Measurements from ENCODE around the gene CLCN5. TPM values are rescaled to one million over a fixed set of nuclear protein-coding genes. Genes with fewer than 3 reads are reported as not detected.

The CLCN5 gene
- total RNA-seq, 5 donors from 2014 or later (not counting 1 experiment from before 2014, with no cell fraction given): 1.4 to 2.3 (median 2.2) TPM

DNA sequence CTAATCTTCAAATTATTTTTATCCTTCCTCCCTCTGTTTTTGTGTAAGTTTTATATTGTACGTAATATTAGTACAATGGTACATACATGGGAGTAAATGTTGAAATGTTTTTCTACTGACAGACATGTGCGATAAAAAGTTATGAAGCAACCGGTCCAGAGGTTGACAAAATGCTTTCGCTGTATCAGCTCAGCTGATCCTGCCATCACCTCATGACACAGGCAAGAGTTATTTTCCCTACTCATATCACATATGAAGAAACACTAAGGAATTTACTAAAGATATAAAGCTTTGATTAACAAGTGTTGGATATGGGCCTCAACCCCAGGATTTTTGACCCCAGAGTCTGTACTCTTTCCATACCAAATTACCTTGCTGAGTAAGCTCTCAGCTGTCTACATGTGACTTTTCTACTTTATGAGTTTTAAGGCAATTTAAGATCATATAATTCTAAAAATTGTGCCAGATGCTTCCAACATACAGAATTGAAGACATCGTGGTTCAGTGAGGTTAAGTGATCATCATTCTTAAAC is 50.0 kb downstream of the CLCN5 start:
- peaks cover 0 to 18% of the 10 kb centered on the region in 2 donors for H3K27me3 Mint-ChIP-seq
- H3K4me3 Mint-ChIP-seq: no peak overlapping the region
- H3K27ac ChIP-seq (ENCODE audit: low read length): no peak overlapping the region
- H3K4me3 ChIP-seq (ENCODE audit: control insufficient read depth in 1 of 2, extremely low read depth in 1 of 2, low read length in 1 of 2): no peak overlapping the region
- peaks cover 12% of the 10 kb centered on the region for H3K36me3 Mint-ChIP-seq
- no CpG with 5 or more reads among the region's 5 CpGs for WGBS (ENCODE audit: insufficient coverage)
- no peak overlapping the region for H3K27ac Mint-ChIP-seq
- H3K36me3 ChIP-seq (ENCODE audit: control insufficient read depth in 2 of 2, extremely low read depth in 1 of 2, insufficient read depth in 1 of 2, low read length in 1 of 2): no peaks in the 10 kb centered on the region
- ChIA-PET POLR2A (no interaction called here), CTCF (no interaction called here)
- H3K9me3 Mint-ChIP-seq: no peaks in the 10 kb centered on the region
- DNase-seq: no peak
- ATAC-seq (replicated peaks in 1 of 4): no peak
- no peaks in the 10 kb centered on the region for H3K9me3 ChIP-seq
- H3K4me1 ChIP-seq (ENCODE audit: control insufficient read depth in 1 of 2, extremely low read depth in 1 of 2, insufficient read depth in 2 of 2, low read length in 2 of 2): no peaks in the 10 kb centered on the region
- no peaks in the 10 kb centered on the region for H3K4me1 Mint-ChIP-seq
- no peaks in the 10 kb centered on the region for H3K27me3 ChIP-seq (replicated peaks in 1 of 2; ENCODE audit: control insufficient read depth in 2 of 2, extremely low read depth in 1 of 2, insufficient read depth in 2 of 2, low read length in 1 of 2)

DNA sequence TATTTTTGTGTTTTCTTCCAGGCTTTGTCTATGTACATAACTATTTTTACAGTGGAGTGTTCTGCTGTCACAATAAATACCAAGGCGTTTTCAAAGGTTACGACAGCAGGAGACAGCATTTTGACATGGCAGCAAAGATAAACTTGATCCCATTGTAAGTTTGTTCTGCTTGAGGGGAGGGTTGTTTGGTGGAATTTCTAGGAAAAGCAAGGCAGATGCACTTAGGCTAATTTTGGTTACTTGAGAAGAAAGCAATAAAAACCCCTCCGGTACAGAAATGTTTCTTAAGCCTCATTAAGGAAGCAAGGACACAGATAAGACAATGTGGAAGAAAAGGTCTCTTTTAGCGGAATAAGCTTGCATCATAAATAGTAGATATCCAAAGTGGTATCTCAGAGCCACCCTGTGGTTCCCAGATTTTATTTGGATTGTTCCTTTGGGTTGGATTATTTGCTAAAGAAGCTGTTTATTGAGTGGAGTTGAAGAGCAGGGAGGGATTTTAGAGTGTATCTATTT is 54.3 kb downstream of the CLCN5 start:
- Histone ChIP-seq H3K9me3 (no peaks in the 10 kb centered on the region), H3K27me3 (replicated peaks in 1 of 2; ENCODE audit: control insufficient read depth in 2 of 2, extremely low read depth in 1 of 2, insufficient read depth in 2 of 2, low read length in 1 of 2) (no peaks in the 10 kb centered on the region), H3K36me3 (ENCODE audit: control insufficient read depth in 2 of 2, extremely low read depth in 1 of 2, insufficient read depth in 1 of 2, low read length in 1 of 2) (no peaks in the 10 kb centered on the region), H3K4me1 (ENCODE audit: control insufficient read depth in 1 of 2, extremely low read depth in 1 of 2, insufficient read depth in 2 of 2, low read length in 2 of 2) (no peaks in the 10 kb centered on the region), H3K27ac (ENCODE audit: low read length) (no peak overlapping the region), H3K4me3 (ENCODE audit: control insufficient read depth in 1 of 2, extremely low read depth in 1 of 2, low read length in 1 of 2) (no peak overlapping the region)
- peaks cover 12% of the 10 kb centered on the region for H3K36me3 Mint-ChIP-seq
- no peak for DNase-seq
- no peak overlapping the region for H3K27ac Mint-ChIP-seq
- no peak for ATAC-seq (replicated peaks in 1 of 4)
- H3K4me1 Mint-ChIP-seq: no peaks in the 10 kb centered on the region
- WGBS (ENCODE audit: insufficient coverage): no CpG with 5 or more reads among the region's 4 CpGs
- CTCF ChIA-PET: no interaction called here
- POLR2A ChIA-PET: no interaction called here
- H3K4me3 Mint-ChIP-seq: no peak overlapping the region
- no peaks in the 10 kb centered on the region for H3K9me3 Mint-ChIP-seq
- H3K27me3 Mint-ChIP-seq: peaks cover 0 to 18% of the 10 kb centered on the region in 2 donors

DNA sequence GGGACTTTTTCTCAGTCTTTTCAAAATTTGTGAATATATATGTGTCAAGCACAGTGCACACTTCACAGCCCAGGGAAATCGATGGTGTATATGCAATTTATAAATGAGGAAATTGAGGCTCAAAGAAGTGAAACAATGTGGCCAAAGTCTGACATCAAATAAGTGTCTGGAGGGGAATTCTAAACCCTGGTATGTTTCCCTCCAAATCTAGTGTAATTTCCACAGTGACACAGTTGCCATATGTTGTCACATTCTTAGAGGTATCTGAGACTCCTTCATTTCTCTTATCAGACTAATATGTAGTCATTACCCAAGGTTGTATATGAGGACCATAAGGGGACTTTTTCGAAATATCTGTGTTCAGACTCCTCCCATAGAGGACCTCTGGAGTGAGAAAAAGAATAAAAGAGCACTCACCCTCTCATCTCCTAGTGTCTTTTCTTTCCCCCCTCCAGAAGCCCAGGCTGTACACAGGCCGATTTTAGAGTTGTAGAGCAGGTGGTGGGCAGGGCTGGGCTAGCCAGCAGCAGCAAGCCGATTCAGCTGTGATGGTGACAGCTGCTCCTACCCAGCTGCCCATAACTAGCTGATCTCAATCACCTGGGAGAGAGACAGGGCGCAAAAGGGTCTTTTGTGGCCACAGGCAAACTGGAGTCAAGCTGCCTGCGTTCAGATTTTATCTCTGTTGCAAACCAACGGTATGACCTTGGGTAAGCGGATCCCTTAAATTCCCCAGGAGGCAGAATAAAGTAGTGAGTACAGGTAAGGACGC is 55.1 kb downstream of the CLCN5 start:
- Histone ChIP-seq H3K4me3 (ENCODE audit: control insufficient read depth in 1 of 2, extremely low read depth in 1 of 2, low read length in 1 of 2) (no peak overlapping the region), H3K36me3 (ENCODE audit: control insufficient read depth in 2 of 2, extremely low read depth in 1 of 2, insufficient read depth in 1 of 2, low read length in 1 of 2) (no peaks in the 10 kb centered on the region), H3K27ac (ENCODE audit: low read length) (no peak overlapping the region), H3K27me3 (replicated peaks in 1 of 2; ENCODE audit: control insufficient read depth in 2 of 2, extremely low read depth in 1 of 2, insufficient read depth in 2 of 2, low read length in 1 of 2) (no peaks in the 10 kb centered on the region), H3K4me1 (ENCODE audit: control insufficient read depth in 1 of 2, extremely low read depth in 1 of 2, insufficient read depth in 2 of 2, low read length in 2 of 2) (no peaks in the 10 kb centered on the region), H3K9me3 (no peaks in the 10 kb centered on the region)
- ATAC-seq (replicated peaks in 1 of 4) (no peak), DNase-seq (no peak)
- H3K27ac Mint-ChIP-seq: no peak overlapping the region
- no CpG with 5 or more reads among the region's 9 CpGs for WGBS (ENCODE audit: insufficient coverage)
- H3K9me3 Mint-ChIP-seq: no peaks in the 10 kb centered on the region
- H3K4me1 Mint-ChIP-seq: no peaks in the 10 kb centered on the region
- H3K36me3 Mint-ChIP-seq: peaks cover 12% of the 10 kb centered on the region
- POLR2A ChIA-PET: no interaction called here
- peaks cover 0 to 18% of the 10 kb centered on the region in 2 donors for H3K27me3 Mint-ChIP-seq
- CTCF ChIA-PET: no interaction called here
- no peak overlapping the region for H3K4me3 Mint-ChIP-seq

DNA sequence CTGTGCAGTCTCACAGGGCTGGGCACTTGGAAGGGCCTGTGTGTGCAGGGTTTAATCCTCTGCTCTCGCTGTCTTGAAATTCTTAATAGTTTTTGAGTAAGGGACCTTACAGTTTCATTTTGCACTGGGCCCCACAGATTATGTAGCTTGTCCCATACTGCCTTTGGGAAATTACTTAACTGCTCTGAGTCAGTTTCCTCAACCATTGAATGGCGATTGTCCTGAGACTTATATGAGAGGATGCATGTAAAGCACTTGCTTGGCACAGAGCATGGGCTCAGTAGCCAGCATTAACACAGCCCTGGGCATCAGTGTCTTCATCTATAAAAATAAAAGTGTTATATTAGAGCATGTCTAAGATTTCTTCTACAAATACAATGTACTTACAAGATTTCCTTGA is 55.8 kb downstream of the CLCN5 start:
- Mint-ChIP-seq H3K9me3 (no peaks in the 10 kb centered on the region), H3K4me3 (no peak overlapping the region), H3K36me3 (peaks cover 12% of the 10 kb centered on the region), H3K4me1 (no peaks in the 10 kb centered on the region), H3K27ac (no peak overlapping the region), H3K27me3 (peaks cover 0 to 18% of the 10 kb centered on the region in 2 donors)
- 100% methylated on average over 1 of the region's 2 CpGs for WGBS (ENCODE audit: insufficient coverage)
- H3K27ac ChIP-seq (ENCODE audit: low read length): no peak overlapping the region
- H3K4me1 ChIP-seq (ENCODE audit: control insufficient read depth in 1 of 2, extremely low read depth in 1 of 2, insufficient read depth in 2 of 2, low read length in 2 of 2): no peaks in the 10 kb centered on the region
- no peaks in the 10 kb centered on the region for H3K27me3 ChIP-seq (replicated peaks in 1 of 2; ENCODE audit: control insufficient read depth in 2 of 2, extremely low read depth in 1 of 2, insufficient read depth in 2 of 2, low read length in 1 of 2)
- ChIA-PET POLR2A (no interaction called here), CTCF (no interaction called here)
- no peaks in the 10 kb centered on the region for H3K36me3 ChIP-seq (ENCODE audit: control insufficient read depth in 2 of 2, extremely low read depth in 1 of 2, insufficient read depth in 1 of 2, low read length in 1 of 2)
- no peaks in the 10 kb centered on the region for H3K9me3 ChIP-seq
- no peak overlapping the region for H3K4me3 ChIP-seq (ENCODE audit: control insufficient read depth in 1 of 2, extremely low read depth in 1 of 2, low read length in 1 of 2)
- no peak for DNase-seq
- no peak for ATAC-seq (replicated peaks in 1 of 4)

DNA sequence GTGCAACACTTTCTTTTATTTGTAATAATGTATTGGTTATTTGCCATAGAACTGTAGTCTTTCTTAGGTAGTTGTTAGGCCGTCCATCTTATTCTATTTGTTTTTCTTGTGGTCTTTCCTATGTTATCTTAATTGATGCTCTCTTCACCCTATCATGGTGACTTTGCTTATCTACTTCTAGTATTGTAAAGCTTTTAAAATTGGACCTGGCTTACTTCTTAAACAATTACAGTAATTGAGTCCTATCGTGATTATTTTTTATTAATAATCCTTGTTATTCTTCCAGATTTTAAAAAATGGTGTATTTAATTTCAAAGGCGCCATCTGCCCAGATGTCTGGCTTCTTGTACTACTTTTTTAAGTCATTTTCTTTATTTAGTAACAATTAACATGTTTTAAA is 63.7 kb downstream of the CLCN5 start:
- Histone ChIP-seq H3K9me3 (no peaks in the 10 kb centered on the region), H3K36me3 (ENCODE audit: control insufficient read depth in 2 of 2, extremely low read depth in 1 of 2, insufficient read depth in 1 of 2, low read length in 1 of 2) (no peaks in the 10 kb centered on the region), H3K4me1 (ENCODE audit: control insufficient read depth in 1 of 2, extremely low read depth in 1 of 2, insufficient read depth in 2 of 2, low read length in 2 of 2) (no peaks in the 10 kb centered on the region), H3K27me3 (replicated peaks in 1 of 2; ENCODE audit: control insufficient read depth in 2 of 2, extremely low read depth in 1 of 2, insufficient read depth in 2 of 2, low read length in 1 of 2) (no peaks in the 10 kb centered on the region), H3K27ac (ENCODE audit: low read length) (no peak overlapping the region), H3K4me3 (ENCODE audit: control insufficient read depth in 1 of 2, extremely low read depth in 1 of 2, low read length in 1 of 2) (no peak overlapping the region)
- no peaks in the 10 kb centered on the region for H3K4me1 Mint-ChIP-seq
- no peak for ATAC-seq (replicated peaks in 1 of 4)
- H3K4me3 Mint-ChIP-seq: no peak overlapping the region
- ChIA-PET POLR2A (interaction anchor here in 1 of 2 donors (0.6 kb wide), 1 partner anchor 1209 kb away, joined by 3 read pairs; no protein-coding TSS in a partner anchor), CTCF (no interaction called here)
- no peaks in the 10 kb centered on the region for H3K9me3 Mint-ChIP-seq
- no peak overlapping the region for H3K27ac Mint-ChIP-seq
- H3K36me3 Mint-ChIP-seq: no peaks in the 10 kb centered on the region
- WGBS (ENCODE audit: insufficient coverage): no CpG with 5 or more reads among the region's 3 CpGs
- no peak for DNase-seq
- H3K27me3 Mint-ChIP-seq: peaks cover 0 to 5% of the 10 kb centered on the region in 2 donors

DNA sequence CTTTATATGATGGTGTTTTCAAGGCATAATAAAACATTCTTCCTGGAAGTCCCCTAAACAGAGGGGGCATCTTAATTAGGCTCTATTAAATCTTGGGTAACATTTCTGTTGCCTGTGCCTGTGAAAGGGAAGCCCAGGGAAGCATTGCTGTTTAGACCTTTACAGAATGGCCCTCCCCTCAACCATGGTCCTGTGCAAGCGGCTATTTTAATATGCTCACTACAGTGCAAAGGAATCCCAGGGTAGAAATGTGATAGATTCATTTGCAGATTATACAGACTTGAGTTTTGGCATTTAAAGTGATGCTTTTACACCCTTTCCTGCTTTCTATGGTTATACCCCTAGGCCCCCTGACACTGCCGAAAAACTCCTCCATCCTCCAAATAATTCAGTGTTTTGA is 65.3 kb downstream of the CLCN5 start:
- Mint-ChIP-seq H3K9me3 (no peaks in the 10 kb centered on the region), H3K27ac (no peak overlapping the region), H3K27me3 (peaks cover 2 to 5% of the 10 kb centered on the region in 2 donors), H3K36me3 (no peaks in the 10 kb centered on the region), H3K4me3 (no peak overlapping the region), H3K4me1 (no peaks in the 10 kb centered on the region)
- Histone ChIP-seq H3K4me3 (ENCODE audit: control insufficient read depth in 1 of 2, extremely low read depth in 1 of 2, low read length in 1 of 2) (no peak overlapping the region), H3K4me1 (ENCODE audit: control insufficient read depth in 1 of 2, extremely low read depth in 1 of 2, insufficient read depth in 2 of 2, low read length in 2 of 2) (no peaks in the 10 kb centered on the region), H3K9me3 (no peaks in the 10 kb centered on the region), H3K27me3 (replicated peaks in 1 of 2; ENCODE audit: control insufficient read depth in 2 of 2, extremely low read depth in 1 of 2, insufficient read depth in 2 of 2, low read length in 1 of 2) (no peaks in the 10 kb centered on the region), H3K27ac (ENCODE audit: low read length) (no peak overlapping the region), H3K36me3 (ENCODE audit: control insufficient read depth in 2 of 2, extremely low read depth in 1 of 2, insufficient read depth in 1 of 2, low read length in 1 of 2) (no peaks in the 10 kb centered on the region)
- ChIA-PET POLR2A (no interaction called here), CTCF (no interaction called here)
- DNase-seq: no peak
- WGBS (ENCODE audit: insufficient coverage): no CpG with 5 or more reads among the region's 2 CpGs
- no peak for ATAC-seq (replicated peaks in 1 of 4)
